CD14-positive monocyte (primary cell): ENCODE data around the gene LINC00237. TPM values are rescaled to one million over a fixed set of nuclear protein-coding genes. Genes with fewer than 3 reads are reported as not detected.

Experiments
- DNase-seq, 3 donors: peaks; one replicate each; pipeline ENCODE4 v3.0.0-alpha.2; 2011 to 2022
- H2AFZ ChIP-seq: 2 replicates; pipeline ENCODE4 v1.6.0; 2012; ENCODE audit warnings: mild to moderate bottlenecking, low read depth, low read length, inconsistent platforms; ENCODE audit not compliant: insufficient read depth, poor library complexity, severe bottlenecking
- H3K27ac ChIP-seq, 2 donors: 1 replicate in 1 of 2; 2 replicates in 1 of 2; pipeline ENCODE4 v1.5.1; 2012 to 2013; ENCODE audit warnings: low read length in 2 of 2, control low read depth in 1 of 2, inconsistent platforms in 1 of 2, low read depth in 1 of 2, mild to moderate bottlenecking in 1 of 2
- H3K27me3 ChIP-seq, 2 donors: one replicate each; pipeline versions ENCODE4 v1.6.0 to v1.6.1; 2011 to 2013; ENCODE audit warnings: low read length in 2 of 2; ENCODE audit not compliant: control insufficient read depth in 2 of 2, insufficient read depth in 2 of 2
- H3K36me3 ChIP-seq, 2 donors: replicated peaks in 1 of 2; 1 replicate in 1 of 2; 2 replicates in 1 of 2; pipeline versions ENCODE4 v1.5.1 to v1.6.1; 2012 to 2013; ENCODE audit warnings: low read length in 2 of 2, control low read depth in 1 of 2, inconsistent platforms in 1 of 2, mild to moderate bottlenecking in 1 of 2; ENCODE audit not compliant: insufficient read depth in 2 of 2, control insufficient read depth in 1 of 2
- H3K4me1 ChIP-seq, 2 donors: 1 replicate in 1 of 2; 2 replicates in 1 of 2; pipeline versions ENCODE4 v1.5.1 to v1.6.1; 2012 to 2013; ENCODE audit warnings: low read length in 2 of 2, control low read depth in 1 of 2, inconsistent platforms in 1 of 2, mild to moderate bottlenecking in 1 of 2, moderate library complexity in 1 of 2; ENCODE audit not compliant: insufficient read depth in 2 of 2, control insufficient read depth in 1 of 2
- H3K4me2 ChIP-seq: replicated peaks from 2 replicates; pipeline ENCODE3; 2012; ENCODE audit warnings: low read length, moderate library complexity, mild to moderate bottlenecking; ENCODE audit not compliant: poor library complexity, severe bottlenecking; ENCODE audit errors: extremely low read depth
- H3K4me3 ChIP-seq, 3 experiments: fragments of 200-600 bp in 1 of 3; sonication (generic) in 1 of 3; replicated peaks in 1 of 3; 1 replicate in 2 of 3; 2 replicates in 1 of 3; pipeline ENCODE4 v1.5.1; 2011 to 2013; ENCODE audit warnings: low read length in 3 of 3, mild to moderate bottlenecking in 3 of 3, control low read depth in 2 of 3, low read depth in 2 of 3, inconsistent platforms in 1 of 3, moderate library complexity in 1 of 3
- H3K79me2 ChIP-seq: 2 replicates; pipeline ENCODE4 v1.6.0; 2012; ENCODE audit warnings: mild to moderate bottlenecking, control low read depth, inconsistent platforms, low read length, moderate library complexity; ENCODE audit not compliant: insufficient read depth
- H3K9ac ChIP-seq: 2 replicates; pipeline ENCODE4 v1.6.0; 2017; ENCODE audit warnings: low read length, mild to moderate bottlenecking; ENCODE audit not compliant: insufficient read depth, poor library complexity, severe bottlenecking
- H3K9me3 ChIP-seq, 2 donors: replicated peaks in 1 of 2; 1 replicate in 1 of 2; 2 replicates in 1 of 2; pipeline versions ENCODE4 v1.5.1 to v1.6.1; 2012 to 2013; ENCODE audit warnings: low read length in 2 of 2, control low read depth in 1 of 2; ENCODE audit not compliant: control insufficient read depth in 1 of 2, insufficient read depth in 1 of 2
- H4K20me1 ChIP-seq: 2 replicates; pipeline ENCODE4 v1.6.0; 2012; ENCODE audit warnings: mild to moderate bottlenecking, low read length, control low read depth, moderate library complexity; ENCODE audit not compliant: insufficient read depth
- H3K27ac Mint-ChIP-seq, 7 donors: one replicate each; pipeline ENCODE4 v1.8.0; 2020; ENCODE audit warnings: mild to moderate bottlenecking in 7 of 7, mixed read lengths in 7 of 7, moderate library complexity in 6 of 7, inconsistent platforms in 2 of 7
- H3K27me3 Mint-ChIP-seq, 3 donors: one replicate each; pipeline ENCODE4 v1.8.0; 2021 to 2022; ENCODE audit warnings: low read depth in 3 of 3, mild to moderate bottlenecking in 3 of 3, mixed read lengths in 3 of 3, moderate library complexity in 3 of 3, inconsistent platforms in 1 of 3
- H3K36me3 Mint-ChIP-seq, 2 donors: one replicate each; pipeline ENCODE4 v1.8.0; 2020; ENCODE audit warnings: mixed read lengths in 2 of 2, inconsistent platforms in 1 of 2, mild to moderate bottlenecking in 1 of 2
- H3K4me1 Mint-ChIP-seq: one replicate; pipeline ENCODE4 v1.8.0; 2020; ENCODE audit warnings: mild to moderate bottlenecking, mixed read lengths
- H3K4me3 Mint-ChIP-seq, 2 donors: one replicate each; pipeline ENCODE4 v1.8.0; 2020; ENCODE audit warnings: mild to moderate bottlenecking in 2 of 2, mixed read lengths in 2 of 2, moderate library complexity in 1 of 2
- H3K9me3 Mint-ChIP-seq, 7 donors: one replicate each; pipeline ENCODE4 v1.8.0; 2020 to 2022; ENCODE audit warnings: mixed read lengths in 7 of 7, mild to moderate bottlenecking in 6 of 7, moderate library complexity in 6 of 7, inconsistent platforms in 2 of 7
- WGBS: methylation state at CpG from one replicate; pipeline ENCODE4 v1.1.5; 2013; ENCODE audit warnings: missing lambda C conversion rate; ENCODE audit not compliant: insufficient coverage; 5-methylcytosine and 5-hydroxymethylcytosine counted together
- intact Hi-C, 2 donors: fragments of 100-400 bp; cut with micrococcal nuclease; formaldehyde crosslinking; loops; one replicate each; pipeline versions ENCODE4 v1.15.0 to v1.15.1; 2023
- polyA plus RNA-seq, 3 donors: library from polyadenylated mRNA; depleted of rRNA in 1 of 3; unstranded in 2 of 3; stranded (reverse) in 1 of 3; fragments of 300-500 nt in 2 of 3; fragments of >200 nt in 1 of 3; fragmentation: Illumina TruSeq in 2 of 3; gene quantifications; 1 replicate in 2 of 3; 2 replicates in 1 of 3; pipeline ENCODE4 v1.2.3, GENCODE V29; 2012 to 2021
- TF ChIP-seq, protein P1 (sequence below): fragments of 200-600 bp; IDR thresholded peaks from one replicate; pipeline ENCODE4 v1.8.0; 2022; ENCODE audit warnings: antibody characterized with exemption, mild to moderate bottlenecking

The LINC00237 gene
- polyA plus RNA-seq, 3 donors = 0.31 to 0.39 TPM; not detected in 1

DNA sequence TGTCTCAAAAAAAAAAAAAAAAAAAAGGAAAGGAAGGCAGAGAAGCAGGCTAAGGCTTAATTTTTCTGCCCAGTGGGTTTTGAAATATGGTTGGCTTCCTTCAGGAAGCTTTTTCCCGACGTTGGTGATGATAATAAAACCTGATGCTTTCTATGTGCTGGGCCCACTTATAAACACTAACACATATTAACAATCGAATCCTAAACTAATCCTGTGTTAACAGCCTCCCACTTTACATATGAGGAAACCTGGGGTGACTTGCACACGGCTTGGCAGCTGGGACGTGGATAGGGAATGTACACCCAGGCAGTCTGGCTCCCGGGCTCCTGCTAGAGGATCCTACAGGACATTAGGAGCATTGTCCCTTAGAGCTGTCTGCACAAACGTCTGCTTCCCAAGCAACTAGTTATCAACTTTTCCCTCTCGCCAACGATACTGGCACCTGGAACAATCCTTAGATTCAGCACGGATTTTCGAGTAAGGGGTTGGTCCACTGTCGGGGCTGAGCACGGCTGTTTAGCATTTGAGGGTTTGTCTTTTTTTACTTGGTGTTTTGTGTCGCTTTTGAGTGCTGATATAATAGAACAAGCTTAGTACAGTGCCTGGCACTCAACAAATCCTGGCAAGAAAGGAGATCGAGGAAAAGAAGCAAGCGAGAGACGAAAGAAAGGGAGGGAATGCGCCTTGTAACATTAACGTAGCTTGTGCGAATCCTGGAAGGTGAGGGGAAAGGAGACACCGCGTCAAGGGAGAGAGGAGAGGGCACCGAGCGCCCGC, 19.1 kb upstream of the LINC00237 start:
- no peaks in the 10 kb centered on the region for H4K20me1 ChIP-seq
- no peaks in the 10 kb centered on the region for H3K9me3 ChIP-seq
- H2AFZ ChIP-seq = peak overlapping the region; percentile 100
- Mint-ChIP-seq H3K4me1 (peaks cover 14% of the 10 kb centered on the region), H3K9me3 (peaks cover 0 to 8% (median 5%) of the 10 kb centered on the region in 7 donors), H3K27me3 (peaks cover 4 to 15% (median 15%) of the 10 kb centered on the region in 3 donors), H3K36me3 (peaks cover 2 to 7% of the 10 kb centered on the region in 2 donors), H3K4me3 (peak overlapping the region; percentile 84 to 98), H3K27ac (peak overlapping the region in 6 of 7 donors; percentile 19 to 60 (median 48))
- TF ChIP-seq, protein P1, sequence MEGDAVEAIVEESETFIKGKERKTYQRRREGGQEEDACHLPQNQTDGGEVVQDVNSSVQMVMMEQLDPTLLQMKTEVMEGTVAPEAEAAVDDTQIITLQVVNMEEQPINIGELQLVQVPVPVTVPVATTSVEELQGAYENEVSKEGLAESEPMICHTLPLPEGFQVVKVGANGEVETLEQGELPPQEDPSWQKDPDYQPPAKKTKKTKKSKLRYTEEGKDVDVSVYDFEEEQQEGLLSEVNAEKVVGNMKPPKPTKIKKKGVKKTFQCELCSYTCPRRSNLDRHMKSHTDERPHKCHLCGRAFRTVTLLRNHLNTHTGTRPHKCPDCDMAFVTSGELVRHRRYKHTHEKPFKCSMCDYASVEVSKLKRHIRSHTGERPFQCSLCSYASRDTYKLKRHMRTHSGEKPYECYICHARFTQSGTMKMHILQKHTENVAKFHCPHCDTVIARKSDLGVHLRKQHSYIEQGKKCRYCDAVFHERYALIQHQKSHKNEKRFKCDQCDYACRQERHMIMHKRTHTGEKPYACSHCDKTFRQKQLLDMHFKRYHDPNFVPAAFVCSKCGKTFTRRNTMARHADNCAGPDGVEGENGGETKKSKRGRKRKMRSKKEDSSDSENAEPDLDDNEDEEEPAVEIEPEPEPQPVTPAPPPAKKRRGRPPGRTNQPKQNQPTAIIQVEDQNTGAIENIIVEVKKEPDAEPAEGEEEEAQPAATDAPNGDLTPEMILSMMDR = no peak
- no peak overlapping the region for H3K27ac ChIP-seq
- intact Hi-C loops = loop anchor here (10.0 kb wide), 2 partner anchors 170 to 1070 kb away; partner anchors contain the start of genes CFAP61 (in 1 of the 2) and CRNKL1 (in 1 of the 2)
- H3K27me3 ChIP-seq = no peaks in the 10 kb centered on the region
- peak overlapping the region; percentile 77 to 90 (median 82) for H3K4me3 ChIP-seq
- no peaks in the 10 kb centered on the region for H3K79me2 ChIP-seq
- peak overlapping the region; percentile 84 for H3K4me2 ChIP-seq
- no peaks in the 10 kb centered on the region for H3K36me3 ChIP-seq
- peak in 1 of 3 donors; percentile 5 for DNase-seq
- peaks cover 16% of the 10 kb centered on the region in 2 donors for H3K4me1 ChIP-seq
- WGBS = 2% methylated on average over 22 of the region's 25 CpGs
- H3K9ac ChIP-seq = peak overlapping the region; percentile 32

DNA sequence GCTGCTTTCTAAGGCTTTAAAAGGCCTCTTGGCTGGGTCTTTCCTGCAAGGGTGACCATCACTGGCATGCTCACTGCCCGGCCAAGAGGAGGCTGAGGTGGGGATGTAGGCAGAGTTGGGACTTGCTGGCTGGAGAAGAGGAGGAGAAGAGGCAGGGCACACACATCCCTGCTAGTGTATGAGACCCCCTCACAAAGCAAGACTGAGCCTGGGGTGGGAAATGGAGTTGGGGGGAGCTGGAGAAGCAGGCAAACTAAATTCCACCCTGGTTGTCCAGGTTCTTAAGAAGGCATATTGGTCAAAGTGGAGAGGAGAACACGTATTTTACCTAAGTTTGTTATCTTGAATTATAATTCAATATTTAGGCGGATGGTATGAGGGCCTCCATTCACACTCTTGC, 18.0 kb upstream of the LINC00237 start:
- Mint-ChIP-seq H3K9me3 (peaks cover 0 to 8% (median 5%) of the 10 kb centered on the region in 7 donors), H3K4me3 (peak overlapping the region in 1 of 2 donors; percentile 41), H3K36me3 (peaks cover 0 to 2% of the 10 kb centered on the region in 2 donors), H3K27ac (no peak overlapping the region), H3K4me1 (peaks cover 14% of the 10 kb centered on the region), H3K27me3 (peaks cover 9 to 16% (median 16%) of the 10 kb centered on the region in 3 donors)
- Histone ChIP-seq H3K27ac (no peak overlapping the region), H3K27me3 (peaks cover under 1 to 1% of the 10 kb centered on the region in 2 donors), H3K4me2 (no peak overlapping the region), H3K9me3 (no peaks in the 10 kb centered on the region), H3K4me3 (no peak overlapping the region), H3K9ac (no peak overlapping the region), H4K20me1 (no peaks in the 10 kb centered on the region), H3K79me2 (no peaks in the 10 kb centered on the region), H3K4me1 (peaks cover 16% of the 10 kb centered on the region in 2 donors), H2AFZ (no peak overlapping the region), H3K36me3 (no peaks in the 10 kb centered on the region)
- WGBS = 100% methylated on average over 1 of the region's 3 CpGs
- TF ChIP-seq, protein P1 = no peak
- DNase-seq = no peak
- intact Hi-C loops = loop anchor here (10.0 kb wide), 2 partner anchors 171 to 1069 kb away; partner anchors contain the start of genes CFAP61 (in 1 of the 2) and CRNKL1 (in 1 of the 2)
